HAP-1 (cell line): ENCODE results near the gene RANBP3L.
"Not testable (repeated sequence)": the region's sequence is repeated elsewhere in the genome, so short reads cannot be mapped to it uniquely, and the experiment has no call there.

ENCODE experiments used
- DNase-seq, 2 experiments: peaks; one replicate each; pipeline ENCODE4 v3.0.0-alpha.2; 2016 to 2020; ENCODE audit warnings: low spot score in 2 of 2
- H3K27me3 ChIP-seq: fragments of 250-450 bp; sonication (Bioruptor Pico); 2 replicates; pipeline ENCODE4 v1.5.1; 2020; ENCODE audit warnings: low read depth, mild to moderate bottlenecking, moderate library complexity
- H3K36me3 ChIP-seq: fragments of 250-450 bp; sonication (Bioruptor Pico); replicated peaks from 2 replicates; pipeline ENCODE4 v1.5.1; 2020; ENCODE audit warnings: mild to moderate bottlenecking
- H3K4me1 ChIP-seq: fragments of 250-450 bp; sonication (Bioruptor Pico); 2 replicates; pipeline ENCODE4 v1.5.1; 2020; ENCODE audit warnings: mild to moderate bottlenecking
- H3K4me3 ChIP-seq: fragments of 250-450 bp; sonication (Bioruptor Pico); 2 replicates; pipeline ENCODE4 v1.5.1; 2020; ENCODE audit warnings: mild to moderate bottlenecking, moderate library complexity
- H3K9me3 ChIP-seq: fragments of 250-450 bp; sonication (Bioruptor Pico); 2 replicates; pipeline ENCODE4 v1.5.1; 2020; ENCODE audit warnings: mild to moderate bottlenecking, moderate library complexity
- in situ Hi-C: fragments of 300-500 bp; cut with MboI; formaldehyde crosslinking; loops from 3 replicates; pipeline ENCODE4 v1.14.3; 2020; ENCODE audit warnings: low sequenced_read_pairs, inconsistent platforms, mixed read lengths

Gene RANBP3L, protein sequence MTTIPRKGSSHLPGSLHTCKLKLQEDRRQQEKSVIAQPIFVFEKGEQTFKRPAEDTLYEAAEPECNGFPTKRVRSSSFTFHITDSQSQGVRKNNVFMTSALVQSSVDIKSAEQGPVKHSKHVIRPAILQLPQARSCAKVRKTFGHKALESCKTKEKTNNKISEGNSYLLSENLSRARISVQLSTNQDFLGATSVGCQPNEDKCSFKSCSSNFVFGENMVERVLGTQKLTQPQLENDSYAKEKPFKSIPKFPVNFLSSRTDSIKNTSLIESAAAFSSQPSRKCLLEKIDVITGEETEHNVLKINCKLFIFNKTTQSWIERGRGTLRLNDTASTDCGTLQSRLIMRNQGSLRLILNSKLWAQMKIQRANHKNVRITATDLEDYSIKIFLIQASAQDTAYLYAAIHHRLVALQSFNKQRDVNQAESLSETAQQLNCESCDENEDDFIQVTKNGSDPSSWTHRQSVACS

DNA sequence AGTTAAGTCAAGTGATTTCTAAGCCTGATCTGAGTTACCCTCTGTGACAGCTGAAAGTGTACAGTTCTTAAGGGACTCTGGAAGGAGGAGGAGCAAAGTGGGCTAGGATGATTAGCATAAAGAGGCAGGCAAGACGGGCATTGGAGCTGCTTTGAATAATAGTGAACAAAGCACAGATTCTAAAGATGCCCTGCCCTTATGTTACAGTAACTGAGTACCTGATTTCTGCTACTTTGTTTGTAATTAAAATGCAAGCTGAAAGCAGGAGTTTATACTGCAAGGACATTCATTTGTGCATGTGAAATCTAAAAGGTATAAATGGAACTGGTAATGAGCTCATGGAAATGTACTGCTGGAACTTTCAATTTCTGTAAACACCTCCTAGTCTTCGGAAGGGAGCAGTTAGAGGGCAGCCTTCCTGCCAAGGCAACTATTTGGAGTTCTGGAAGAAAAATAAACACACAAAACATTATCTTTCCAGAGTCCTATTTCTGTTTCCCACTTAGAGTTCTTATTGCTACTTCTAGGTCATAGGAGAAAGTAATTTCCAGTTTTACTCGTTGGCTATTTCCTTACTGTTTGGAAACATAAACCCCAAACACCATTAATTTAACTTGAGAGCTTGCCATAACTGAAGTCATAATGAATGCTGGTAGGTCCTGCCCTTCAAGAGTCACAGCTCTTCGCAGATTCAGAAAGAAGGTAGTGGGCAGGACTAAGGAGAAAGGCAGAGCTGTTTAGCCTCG is at the start of gene RANBP3L:
TSS of gene RANBP3L (minus strand) at position 45 of the 746 bp plus-strand sequence. CDS start 486 bp downstream, outside the sequence.
- H3K9me3 ChIP-seq: no peaks in the 10 kb centered on the region; the same call in 1 of the 2 replicates
- H3K4me3 ChIP-seq: no peak within 1 kb of the TSS
- DNase-seq: peak; percentile 64 to 81

GRCh38 chr5:36346896-36347690 is 45.4 kb upstream of the RANBP3L start:
- no peaks in the 10 kb centered on the region for H3K4me1 ChIP-seq
- no peaks in the 10 kb centered on the region for H3K36me3 ChIP-seq
- no peak for DNase-seq
- H3K27me3 ChIP-seq: no peaks in the 10 kb centered on the region
- H3K4me3 ChIP-seq: no peak overlapping the region
- in situ Hi-C loops: no loop called here
- no peaks in the 10 kb centered on the region for H3K9me3 ChIP-seq

More for the DNA sequence above, at the start of gene RANBP3L:
- Histone ChIP-seq H3K27me3 (no peaks in the 10 kb centered on the region), H3K4me1 (peaks cover 28% of the 10 kb centered on the region), H3K36me3 (no peaks in the 10 kb centered on the region)
- in situ Hi-C loops: no loop called here

DNA sequence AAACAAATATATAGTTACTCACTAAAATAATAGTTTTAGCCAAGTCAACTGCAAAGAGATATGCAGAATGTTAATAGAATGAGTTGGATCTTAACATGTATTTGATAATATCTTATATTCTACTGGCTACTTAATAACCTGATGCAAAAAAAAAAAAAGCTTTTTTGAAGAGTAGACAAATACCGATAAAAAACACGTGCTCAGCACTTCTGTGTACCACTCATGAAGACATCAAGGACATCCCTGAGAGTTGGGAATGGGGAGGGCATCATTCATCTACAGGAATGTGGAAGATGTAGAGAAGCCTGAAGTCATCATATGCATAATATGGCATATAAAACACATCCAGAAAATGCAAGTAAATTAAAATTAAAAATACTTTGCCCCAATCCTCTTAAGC is 43.2 kb upstream of the RANBP3L start:
- Histone ChIP-seq H3K4me3 (no peak overlapping the region), H3K9me3 (no peaks in the 10 kb centered on the region), H3K36me3 (no peaks in the 10 kb centered on the region), H3K27me3 (no peaks in the 10 kb centered on the region), H3K4me1 (no peaks in the 10 kb centered on the region)
- no peak for DNase-seq
- in situ Hi-C loops: no loop called here

DNA sequence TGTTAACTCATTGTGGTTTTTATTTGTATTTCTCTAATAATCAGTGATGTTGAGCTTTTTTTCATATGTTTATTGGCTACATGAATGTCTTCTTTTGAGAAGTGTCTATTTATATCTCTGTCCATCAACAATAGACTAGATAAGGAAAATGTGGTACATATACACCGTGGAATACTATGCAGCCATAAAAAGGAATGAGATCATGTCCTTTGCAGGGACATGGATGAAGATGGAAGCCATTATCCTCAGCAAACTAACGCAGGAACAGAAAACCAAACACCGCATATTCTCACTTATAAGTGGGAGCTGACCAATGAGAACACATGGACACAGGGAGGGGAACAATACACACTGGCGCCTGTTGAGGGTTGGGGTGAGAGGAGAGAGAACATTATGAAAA is 40.0 kb upstream of the RANBP3L start:
- H3K9me3 ChIP-seq, H3K27me3 ChIP-seq, in situ Hi-C loops, DNase-seq, H3K4me3 ChIP-seq, H3K36me3 ChIP-seq, H3K4me1 ChIP-seq: not testable (repeated sequence)

DNA sequence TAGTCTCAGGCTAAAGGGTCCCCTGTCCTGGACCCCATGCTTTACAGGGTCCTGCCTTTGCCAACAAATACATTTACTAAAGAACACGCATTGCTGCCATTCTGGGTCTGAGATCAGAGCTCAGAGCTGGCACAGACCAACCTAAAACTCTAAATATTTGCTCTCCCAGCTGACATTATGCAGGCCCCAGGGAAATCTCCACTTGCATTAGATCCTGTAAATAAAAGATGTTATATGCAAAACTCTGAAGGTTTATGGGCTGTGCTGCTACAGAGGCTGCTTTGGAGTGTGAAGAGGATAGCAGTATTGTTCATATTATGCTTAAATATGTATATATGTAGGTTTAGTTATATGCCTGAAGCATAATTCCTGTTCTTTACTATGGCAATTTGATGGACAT is 35.9 kb upstream of the RANBP3L start:
- no peak overlapping the region for H3K4me3 ChIP-seq
- no peaks in the 10 kb centered on the region for H3K27me3 ChIP-seq
- in situ Hi-C loops: no loop called here
- no peaks in the 10 kb centered on the region for H3K9me3 ChIP-seq
- DNase-seq: no peak
- no peaks in the 10 kb centered on the region for H3K36me3 ChIP-seq
- H3K4me1 ChIP-seq: no peaks in the 10 kb centered on the region

DNA sequence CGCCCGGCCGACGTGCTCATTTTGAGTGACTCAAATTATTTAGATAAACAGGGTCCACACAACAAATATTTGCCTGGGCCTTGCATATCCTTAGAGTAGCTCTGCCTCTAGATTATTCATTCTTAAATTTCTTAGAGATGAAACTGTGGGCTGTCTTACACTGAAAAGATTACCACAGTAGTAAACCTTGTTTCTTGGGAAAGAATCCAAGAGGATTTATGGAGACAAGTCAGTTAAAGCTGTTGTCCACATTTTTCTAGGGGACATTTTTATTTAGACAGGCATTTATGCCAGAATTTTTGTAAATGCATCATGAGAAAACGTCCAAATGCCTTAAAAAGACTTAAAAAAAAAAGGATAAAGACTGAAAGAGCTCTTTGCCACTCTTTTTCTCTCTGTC is 32.6 kb upstream of the RANBP3L start:
- H3K36me3 ChIP-seq: no peaks in the 10 kb centered on the region
- in situ Hi-C loops: no loop called here
- no peak for DNase-seq

DNA sequence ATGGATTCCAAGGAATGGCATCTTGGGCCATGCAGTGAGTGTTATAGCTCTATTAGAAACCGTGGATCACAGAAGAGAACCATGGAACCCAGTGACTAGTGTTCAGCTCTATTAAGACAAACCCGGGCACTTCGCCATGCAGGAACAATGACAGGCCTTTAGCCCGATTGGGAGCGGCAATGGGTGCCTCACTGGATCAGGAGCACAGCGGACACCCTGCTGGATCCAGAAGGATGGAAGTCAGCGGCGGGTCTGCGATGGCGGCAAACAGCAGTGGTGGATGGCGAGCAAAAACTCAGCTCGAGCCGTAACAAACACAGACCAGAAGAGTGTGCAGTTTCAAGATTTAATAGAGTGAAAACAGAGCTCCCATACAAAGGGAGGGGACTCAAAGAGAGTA is 31.0 kb upstream of the RANBP3L start:
- H3K4me3 ChIP-seq, H3K27me3 ChIP-seq, H3K9me3 ChIP-seq, DNase-seq, H3K36me3 ChIP-seq, H3K4me1 ChIP-seq, in situ Hi-C loops: not testable (repeated sequence)

More for the DNA sequence above, 32.6 kb upstream of the RANBP3L start:
- Histone ChIP-seq H3K9me3 (no peaks in the 10 kb centered on the region), H3K27me3 (no peaks in the 10 kb centered on the region), H3K4me1 (no peaks in the 10 kb centered on the region), H3K4me3 (no peak overlapping the region)

DNA sequence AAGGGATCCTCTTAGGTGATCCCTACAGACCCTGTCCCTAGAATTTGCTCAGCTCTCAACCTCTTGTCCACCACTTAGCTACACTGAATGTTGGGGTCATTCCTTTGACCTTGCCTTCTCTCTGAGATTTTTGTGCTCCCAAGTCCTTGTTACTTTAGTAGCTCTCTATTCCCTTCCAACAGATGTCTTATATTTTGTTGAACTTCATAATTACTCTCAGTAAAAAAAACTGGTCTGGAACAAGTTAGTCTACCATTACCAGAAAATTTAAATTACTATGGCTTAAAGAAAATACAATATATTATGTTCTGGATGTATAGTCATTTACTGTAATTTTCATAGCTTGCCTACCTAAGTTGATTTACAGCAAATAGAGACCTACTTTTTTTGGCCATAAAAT is 23.5 kb upstream of the RANBP3L start:
- Histone ChIP-seq H3K4me1 (no peaks in the 10 kb centered on the region), H3K4me3 (no peak overlapping the region), H3K9me3 (no peaks in the 10 kb centered on the region), H3K36me3 (no peaks in the 10 kb centered on the region), H3K27me3 (no peaks in the 10 kb centered on the region)
- no peak for DNase-seq
- in situ Hi-C loops: no loop called here

- in situ Hi-C loops: no loop called here
- H3K27me3 ChIP-seq: no peaks in the 10 kb centered on the region
These were observed 22.5 kb upstream of the RANBP3L start for GRCh38 chr5:36323926-36324781.

DNA sequence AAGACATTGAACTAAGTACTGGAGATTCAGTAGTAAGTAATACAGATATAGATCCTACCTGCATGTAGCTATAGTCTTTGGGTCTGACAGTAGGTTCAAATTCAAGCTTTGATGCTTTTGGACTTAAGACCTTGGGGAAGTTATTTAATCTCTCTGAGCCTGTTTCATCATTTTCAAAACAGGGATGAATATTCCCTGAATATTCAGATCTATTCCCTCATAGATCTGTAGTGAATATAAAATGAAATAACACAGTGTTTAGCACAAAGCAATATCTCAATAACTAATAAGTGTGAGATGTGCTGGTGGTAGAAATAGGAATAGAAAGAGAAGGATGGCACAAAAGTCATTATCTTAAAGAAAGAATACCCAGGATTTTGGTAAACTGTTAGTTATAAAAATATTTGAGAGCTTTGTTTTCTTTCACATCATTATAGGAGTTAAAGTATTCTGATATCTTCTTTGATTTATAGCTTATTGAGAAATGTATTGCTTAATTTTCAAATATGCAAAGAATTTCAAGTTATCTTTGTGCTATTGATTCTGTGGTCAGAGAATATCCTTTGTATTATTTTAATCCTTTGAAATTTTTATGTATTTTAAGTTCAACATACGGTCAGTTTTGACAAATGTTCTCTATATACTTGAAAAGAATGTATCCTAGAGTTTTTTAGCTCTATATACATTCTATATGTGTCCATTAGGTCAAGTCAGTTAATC is 11.4 kb upstream of the RANBP3L start:
- Histone ChIP-seq H3K36me3 (no peaks in the 10 kb centered on the region), H3K9me3 (no peaks in the 10 kb centered on the region), H3K4me3 (no peak overlapping the region), H3K27me3 (0 out of 2 replicates have a peak, but pooled peaks cover 3% of the 10 kb centered on the region), H3K4me1 (peaks cover 5% of the 10 kb centered on the region)
- in situ Hi-C loops: no loop called here
- no peak for DNase-seq

More at GRCh38 chr5:36323926-36324781, 22.5 kb upstream of the RANBP3L start:
- H3K9me3 ChIP-seq: no peaks in the 10 kb centered on the region
- no peak overlapping the region for H3K4me3 ChIP-seq
- DNase-seq: no peak
- H3K4me1 ChIP-seq: no peaks in the 10 kb centered on the region
- H3K36me3 ChIP-seq: no peaks in the 10 kb centered on the region

DNA sequence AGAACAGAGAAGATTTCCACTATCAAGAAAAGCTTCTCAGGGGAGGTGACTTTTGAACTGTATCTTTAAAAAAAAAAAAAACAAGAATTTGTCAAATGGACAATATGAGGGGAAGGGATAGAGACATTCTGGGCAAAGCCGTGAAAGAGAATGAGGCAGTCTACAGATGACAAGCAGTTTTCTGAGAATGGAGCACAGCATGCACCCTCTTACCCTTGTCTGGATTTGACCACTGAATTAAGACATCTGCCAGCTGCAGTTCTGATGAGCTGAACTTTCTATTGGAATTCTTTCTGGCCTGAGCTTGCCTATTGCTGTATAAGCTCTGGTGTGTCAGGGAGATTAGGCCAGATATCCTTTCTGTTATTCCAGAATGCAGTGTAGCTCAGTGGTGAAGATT is 10.3 kb upstream of the RANBP3L start:
- DNase-seq: no peak
- no peaks in the 10 kb centered on the region for H3K9me3 ChIP-seq
- no peak overlapping the region for H3K4me3 ChIP-seq
- H3K36me3 ChIP-seq: no peaks in the 10 kb centered on the region
- H3K4me1 ChIP-seq: peaks cover 5% of the 10 kb centered on the region
- in situ Hi-C loops: no loop called here
- 0 out of 2 replicates have a peak, but pooled peaks cover 3% of the 10 kb centered on the region for H3K27me3 ChIP-seq

DNA sequence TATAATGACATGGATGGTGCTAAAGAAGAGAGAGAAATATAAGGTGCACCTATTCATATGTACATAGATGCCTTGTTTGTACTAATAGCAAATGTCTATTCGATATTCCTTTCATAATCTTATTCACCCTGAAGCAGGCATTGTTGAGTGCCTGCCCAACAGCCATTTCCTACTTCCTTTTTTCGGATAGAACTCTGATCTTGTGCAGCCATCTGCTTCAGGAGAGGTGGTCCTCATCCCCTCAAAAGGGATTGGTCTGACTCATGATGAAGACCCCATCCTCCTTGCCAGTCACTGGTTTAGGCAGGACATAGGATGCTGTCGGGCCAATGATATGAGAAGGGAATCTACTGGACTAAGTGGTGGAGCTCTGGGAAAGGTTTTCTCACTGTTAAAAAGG is 8.4 kb upstream of the RANBP3L start:
- 0 out of 2 replicates have a peak, but pooled peaks cover 3% of the 10 kb centered on the region for H3K27me3 ChIP-seq
- H3K4me3 ChIP-seq: no peak overlapping the region
- H3K4me1 ChIP-seq: no peaks in the 10 kb centered on the region
- H3K36me3 ChIP-seq: no peaks in the 10 kb centered on the region
- H3K9me3 ChIP-seq: no peaks in the 10 kb centered on the region
- in situ Hi-C loops: no loop called here
- no peak for DNase-seq
